ENCODE results near the gene LOXL1. TPM values are rescaled to one million over a fixed set of nuclear protein-coding genes. Genes with fewer than 3 reads are reported as not detected.

Gene LOXL1
- total and polyA plus RNA-seq, 4 donors = 0.67 to 2.0 (median 1.4) TPM; not detected in 1

GRCh38 chr15:73994912-73995622 lies 68.8 kb downstream of the LOXL1 start:
- Histone ChIP-seq H3K27me3 (ENCODE audit: control insufficient read depth in 4 of 4, insufficient read depth in 4 of 4, low read length in 3 of 4) (no peaks in the 10 kb centered on the region), H3K27ac (ENCODE audit: low read depth in 1 of 2, low read length in 2 of 2) (peak overlapping the region; percentile 86 to 95), H3K4me1 (ENCODE audit: control insufficient read depth in 4 of 4, insufficient read depth in 4 of 4, low read length in 3 of 4) (peaks cover 9 to 57% (median 38%) of the 10 kb centered on the region in 4 donors), H3K9ac (ENCODE audit: low read depth in 1 of 2, low read length in 2 of 2) (peak overlapping the region; percentile 24 to 97), H3K4me3 (ENCODE audit: low read depth in 1 of 3, low read length in 3 of 3) (peak overlapping the region; percentile 63 to 98 (median 93)), H3K9me3 (ENCODE audit: control insufficient read depth in 4 of 4, low read length in 3 of 4) (no peaks in the 10 kb centered on the region), H3K36me3 (ENCODE audit: control insufficient read depth in 4 of 4, insufficient read depth in 3 of 4, low read depth in 1 of 4, low read length in 3 of 4) (peaks cover 0 to 11% (median 7%) of the 10 kb centered on the region in 4 donors)
- 2% methylated on average over 18 of the region's 18 CpGs for WGBS
- no peak for DNase-seq (ENCODE audit: low spot score)
- no peak for TF ChIP-seq SP1 (IDR thresholded peaks at IDR 0.05)
- TF ChIP-seq ZBTB33 (IDR thresholded peaks at IDR 0.05) = no peak
- TF ChIP-seq REST (IDR thresholded peaks at IDR 0.05) = no peak
- TF ChIP-seq MAX (IDR thresholded peaks at IDR 0.05) = no peak
- no peak for TF ChIP-seq RXRA (IDR thresholded peaks at IDR 0.05)
- no peak for TF ChIP-seq CTCF (IDR thresholded peaks at IDR 0.05; ENCODE audit: low read depth, low read length, missing input control)
- no peak for TF ChIP-seq TAF1 (conservative IDR thresholded peaks at IDR 0.05)
- TF ChIP-seq ATF3 (IDR thresholded peaks at IDR 0.05) = no peak
- no peak for TF ChIP-seq EGR1 (IDR thresholded peaks at IDR 0.05; ENCODE audit: low read depth in 2 of 2)
- TF ChIP-seq FOXA1 (IDR thresholded peaks at IDR 0.05) = no peak
- no peak for TF ChIP-seq NR2F2 (IDR thresholded peaks at IDR 0.05)
- no peak for TF ChIP-seq YY1 (IDR thresholded peaks at IDR 0.05)
- no peak for TF ChIP-seq FOXA2 (IDR thresholded peaks at IDR 0.05)
- no peak for TF ChIP-seq JUND (IDR thresholded peaks at IDR 0.05)
- TF ChIP-seq HNF4G (IDR thresholded peaks at IDR 0.05) = no peak

- no peaks in the 10 kb centered on the region for H3K27me3 ChIP-seq (ENCODE audit: control insufficient read depth in 4 of 4, insufficient read depth in 4 of 4, low read length in 3 of 4)
- DNase-seq (ENCODE audit: low spot score) = no peak
- no peak overlapping the region for H3K27ac ChIP-seq (ENCODE audit: low read depth in 1 of 2, low read length in 2 of 2)
- WGBS = 74% methylated on average over 2 of the region's 2 CpGs
- H3K9me3 ChIP-seq (ENCODE audit: control insufficient read depth in 4 of 4, low read length in 3 of 4) = no peaks in the 10 kb centered on the region
- peak overlapping the region in 1 of 2 donors; percentile 42 for H3K9ac ChIP-seq (ENCODE audit: low read depth in 1 of 2, low read length in 2 of 2)
- H3K4me1 ChIP-seq (ENCODE audit: control insufficient read depth in 4 of 4, insufficient read depth in 4 of 4, low read length in 3 of 4) = peaks cover 6 to 54% (median 38%) of the 10 kb centered on the region in 4 donors
- peak overlapping the region in 1 of 3 donors; percentile 10 for H3K4me3 ChIP-seq (ENCODE audit: low read depth in 1 of 3, low read length in 3 of 3)
- peaks cover 0 to 11% (median 7%) of the 10 kb centered on the region in 4 donors for H3K36me3 ChIP-seq (ENCODE audit: control insufficient read depth in 4 of 4, insufficient read depth in 3 of 4, low read depth in 1 of 4, low read length in 3 of 4)
- no peak for TF ChIP-seq EGR1 (IDR thresholded peaks at IDR 0.05; ENCODE audit: low read depth in 2 of 2)
- no peak for TF ChIP-seq JUND (IDR thresholded peaks at IDR 0.05)
- TF ChIP-seq RXRA (IDR thresholded peaks at IDR 0.05) = no peak
- no peak for TF ChIP-seq NR2F2 (IDR thresholded peaks at IDR 0.05)
- TF ChIP-seq HNF4G (IDR thresholded peaks at IDR 0.05) = no peak
- TF ChIP-seq MAX (IDR thresholded peaks at IDR 0.05) = no peak
- TF ChIP-seq GABPA (IDR thresholded peaks at IDR 0.05 in 1 of 2, conservative IDR thresholded peaks at IDR 0.05 in 1 of 2) = no peak
- TF ChIP-seq TAF1 (conservative IDR thresholded peaks at IDR 0.05) = no peak
- no peak for TF ChIP-seq CTCF (IDR thresholded peaks at IDR 0.05; ENCODE audit: low read depth, low read length, missing input control)
- no peak for TF ChIP-seq FOXA1 (IDR thresholded peaks at IDR 0.05)
Observed at GRCh38 chr15:73996267-73996666, 70.0 kb downstream of the LOXL1 start.

All from liver (tissue), 9 donors.